Panc1 (cell line): Measurements from ENCODE around the gene BRICD5. TPM values are rescaled to one million over a fixed set of nuclear protein-coding genes. Genes with fewer than 3 reads are reported as not detected.

ENCODE experiments used
- ATAC-seq: fragments of 200-7000 bp; cut with Tn5 transposase; 2 replicates; pipeline ENCODE4 v1.9.1; 2020; ENCODE audit warnings: mild to moderate bottlenecking, moderate library complexity
- BruUV-seq: library from RNA; stranded (reverse); fragments of 400-500 nt; replicated peaks from 2 replicates; lab custom pipeline; 2021; lab: Mats Ljungman, UMichigan
- CTCF ChIA-PET: fragments of 300-600 bp; sonication (Branson Sonifier 250); formaldehyde crosslinking; loops from one replicate; lab custom pipeline; 2022; ENCODE audit warnings: antibody characterized with exemption; lab: Charles Lee
- POLR2A ChIA-PET: fragments of 300-600 bp; sonication (Branson Sonifier 250); formaldehyde crosslinking; loops from one replicate; lab custom pipeline; 2022; ENCODE audit warnings: antibody characterized with exemption; lab: Charles Lee
- DNase-seq: peaks from one replicate; pipeline ENCODE4 v3.0.0-alpha.2; 2010; ENCODE audit warnings: low read depth, low spot score
- H3K27ac ChIP-seq: 2 replicates; pipeline ENCODE4 v1.5.1; 2011; ENCODE audit warnings: mild to moderate bottlenecking, low read length, inconsistent platforms
- H3K27me3 ChIP-seq: fragments of 200-500 bp; sonication (Bioruptor generic); 2 replicates; pipeline ENCODE4 v1.6.0; 2014; ENCODE audit warnings: low read length, inconsistent platforms; ENCODE audit not compliant: control insufficient read depth, insufficient read depth
- H3K36me3 ChIP-seq: fragments of 200-500 bp; sonication (Bioruptor generic); 2 replicates; pipeline ENCODE4 v1.5.1; 2014; ENCODE audit warnings: inconsistent platforms, mild to moderate bottlenecking, low read length, moderate library complexity; ENCODE audit not compliant: control insufficient read depth, insufficient read depth
- H3K4me1 ChIP-seq: 2 replicates; pipeline ENCODE4 v1.5.1; 2011; ENCODE audit warnings: inconsistent platforms, mild to moderate bottlenecking, low read length, moderate library complexity; ENCODE audit not compliant: control insufficient read depth, insufficient read depth
- H3K4me3 ChIP-seq, 2 experiments: 2 replicates each; pipeline ENCODE4 v1.5.1; 2011 to 2012; ENCODE audit warnings: low read depth in 2 of 2, low read length in 2 of 2, mild to moderate bottlenecking in 2 of 2, inconsistent platforms in 1 of 2, moderate library complexity in 1 of 2
- H3K9me3 ChIP-seq: fragments of 200-500 bp; sonication (Bioruptor generic); 2 replicates; pipeline ENCODE4 v1.5.1; 2014; ENCODE audit warnings: low read depth, mild to moderate bottlenecking, inconsistent platforms, low read length, moderate library complexity; ENCODE audit not compliant: control insufficient read depth, insufficient read depth
- CTCF ChIP-seq: fragments of 450-650 bp; IDR thresholded peaks from 2 replicates; pipeline ENCODE4 v1.5.1; 2017; ENCODE audit warnings: mild to moderate bottlenecking
- POLR2AphosphoS5 ChIP-seq: IDR thresholded peaks from 2 replicates; pipeline ENCODE4 v1.6.1; 2012; ENCODE audit warnings: mild to moderate bottlenecking, low read depth, low read length, moderate library complexity
- SIN3A ChIP-seq: IDR thresholded peaks from 2 replicates; pipeline ENCODE4 v1.6.1; 2012; ENCODE audit warnings: low read depth, mild to moderate bottlenecking, low read length, moderate library complexity, borderline replicate concordance; ENCODE audit not compliant: insufficient read depth
- TCF7L2 ChIP-seq: IDR thresholded peaks from 2 replicates; pipeline ENCODE4 v1.6.1; 2011; ENCODE audit warnings: mild to moderate bottlenecking, low read depth, low read length, inconsistent platforms
- in situ Hi-C: cut with HindIII; loops from 2 replicates; pipeline ENCODE4 v1.10.0; 2016; ENCODE audit warnings: low sequenced_read_pairs, low pct_unique_long_range_greater_than_20kb
- intact Hi-C: fragments of 100-400 bp; cut with micrococcal nuclease; formaldehyde crosslinking; loops from one replicate; pipeline ENCODE4 v1.10.0; 2022; ENCODE audit not compliant: unreplicated experiment
- total RNA-seq: library from RNA; stranded (reverse); gene quantifications from one replicate; pipeline ENCODE4 v1.2.1, GENCODE V29; 2021; ENCODE audit not compliant: unreplicated experiment
- TF ChIP-seq, protein P1 (sequence below), 2 experiments: IDR thresholded peaks; 2 replicates each; pipeline ENCODE4 v1.6.1; 2011 to 2012; ENCODE audit warnings: low read depth in 2 of 2, control low read depth in 1 of 2, low read length in 1 of 2, mild to moderate bottlenecking in 1 of 2, moderate library complexity in 1 of 2; ENCODE audit not compliant: insufficient read depth in 1 of 2

BRICD5 gene
- total RNA-seq, 1 experiment from 2014 or later: 8.7 TPM

DNA sequence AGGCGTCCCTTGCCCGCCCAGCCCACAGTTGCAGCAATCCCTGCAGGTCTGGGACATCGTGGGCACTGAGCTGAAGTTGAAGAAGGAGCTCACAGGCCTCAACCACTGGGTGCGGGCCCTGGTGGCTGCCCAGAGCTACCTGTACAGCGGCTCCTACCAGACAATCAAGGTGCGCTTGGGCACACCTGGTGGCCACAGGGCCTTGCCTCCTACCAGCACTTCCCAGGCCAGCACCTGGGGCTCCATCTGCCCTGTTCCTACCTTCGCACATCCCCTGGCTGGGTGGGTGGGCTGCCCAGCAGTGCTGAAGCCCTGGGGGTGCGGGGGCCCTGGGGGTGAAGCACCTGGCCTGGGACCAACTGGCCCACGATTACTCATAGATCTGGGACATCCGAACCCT lies 35.2 kb downstream of the BRICD5 start:
- Histone ChIP-seq H3K4me1 (no peaks in the 10 kb centered on the region), H3K27me3 (no peaks in the 10 kb centered on the region), H3K4me3 (no peak overlapping the region), H3K9me3 (no peaks in the 10 kb centered on the region), H3K27ac (no peak overlapping the region), H3K36me3 (no peaks in the 10 kb centered on the region)
- ChIA-PET CTCF (no interaction called here), POLR2A (no interaction called here)
- intact Hi-C loops (no loop called here), in situ Hi-C loops (no loop called here)
- no TSS peak for BruUV-seq
- DNase-seq: no peak
- no peak for TF ChIP-seq POLR2AphosphoS5
- TF ChIP-seq SIN3A: no peak
- no peak for TF ChIP-seq TCF7L2
- TF ChIP-seq, protein P1, sequence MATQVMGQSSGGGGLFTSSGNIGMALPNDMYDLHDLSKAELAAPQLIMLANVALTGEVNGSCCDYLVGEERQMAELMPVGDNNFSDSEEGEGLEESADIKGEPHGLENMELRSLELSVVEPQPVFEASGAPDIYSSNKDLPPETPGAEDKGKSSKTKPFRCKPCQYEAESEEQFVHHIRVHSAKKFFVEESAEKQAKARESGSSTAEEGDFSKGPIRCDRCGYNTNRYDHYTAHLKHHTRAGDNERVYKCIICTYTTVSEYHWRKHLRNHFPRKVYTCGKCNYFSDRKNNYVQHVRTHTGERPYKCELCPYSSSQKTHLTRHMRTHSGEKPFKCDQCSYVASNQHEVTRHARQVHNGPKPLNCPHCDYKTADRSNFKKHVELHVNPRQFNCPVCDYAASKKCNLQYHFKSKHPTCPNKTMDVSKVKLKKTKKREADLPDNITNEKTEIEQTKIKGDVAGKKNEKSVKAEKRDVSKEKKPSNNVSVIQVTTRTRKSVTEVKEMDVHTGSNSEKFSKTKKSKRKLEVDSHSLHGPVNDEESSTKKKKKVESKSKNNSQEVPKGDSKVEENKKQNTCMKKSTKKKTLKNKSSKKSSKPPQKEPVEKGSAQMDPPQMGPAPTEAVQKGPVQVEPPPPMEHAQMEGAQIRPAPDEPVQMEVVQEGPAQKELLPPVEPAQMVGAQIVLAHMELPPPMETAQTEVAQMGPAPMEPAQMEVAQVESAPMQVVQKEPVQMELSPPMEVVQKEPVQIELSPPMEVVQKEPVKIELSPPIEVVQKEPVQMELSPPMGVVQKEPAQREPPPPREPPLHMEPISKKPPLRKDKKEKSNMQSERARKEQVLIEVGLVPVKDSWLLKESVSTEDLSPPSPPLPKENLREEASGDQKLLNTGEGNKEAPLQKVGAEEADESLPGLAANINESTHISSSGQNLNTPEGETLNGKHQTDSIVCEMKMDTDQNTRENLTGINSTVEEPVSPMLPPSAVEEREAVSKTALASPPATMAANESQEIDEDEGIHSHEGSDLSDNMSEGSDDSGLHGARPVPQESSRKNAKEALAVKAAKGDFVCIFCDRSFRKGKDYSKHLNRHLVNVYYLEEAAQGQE (IDR thresholded peaks at IDR 0.05; ENCODE audit: insufficient read depth in 1 of 2, low read depth in 2 of 2, low read length in 1 of 2): no peak
- no peak for ATAC-seq

- no TSS peak for BruUV-seq
- Histone ChIP-seq H3K36me3 (no peaks in the 10 kb centered on the region), H3K4me1 (no peaks in the 10 kb centered on the region), H3K27me3 (no peaks in the 10 kb centered on the region), H3K4me3 (no peak overlapping the region), H3K27ac (no peak overlapping the region), H3K9me3 (no peaks in the 10 kb centered on the region)
- POLR2A ChIA-PET: no interaction called here
- in situ Hi-C loops: no loop called here
- TF ChIP-seq, protein P1 (IDR thresholded peaks at IDR 0.05; ENCODE audit: insufficient read depth in 1 of 2, low read depth in 2 of 2, low read length in 1 of 2): no peak
- no peak for TF ChIP-seq TCF7L2
- no peak for TF ChIP-seq SIN3A
- no peak for TF ChIP-seq CTCF
- TF ChIP-seq POLR2AphosphoS5: no peak
- DNase-seq (no peak), ATAC-seq (no peak)
- CTCF ChIA-PET: no interaction called here
- intact Hi-C loops: no loop called here
These were observed 36.1 kb downstream of the BRICD5 start for GRCh38 chr16:2174396-2175131.
